IPS-18c (cell line): ENCODE measurements around the gene GLRA3.
"Not testable (repeated sequence)": the region's sequence is repeated elsewhere in the genome, so short reads cannot be mapped to it uniquely, and the experiment has no call there.

Source experiments
- H3K4me3 ChIP-seq: 2 replicates; pipeline ENCODE4 v1.7.0; 2013; ENCODE audit warnings: low read depth, mild to moderate bottlenecking, low read length, moderate library complexity; ENCODE audit not compliant: insufficient read depth
- H3K9me3 ChIP-seq: one replicate; pipeline ENCODE4 v1.6.1; 2013; ENCODE audit warnings: mild to moderate bottlenecking, low read length, moderate library complexity; ENCODE audit not compliant: control insufficient read depth, insufficient read depth

The GLRA3 gene

GRCh38 chr4:174640146-174640545 lies 188.9 kb downstream of the GLRA3 start:
- H3K9me3 ChIP-seq: no peaks in the 10 kb centered on the region
- H3K4me3 ChIP-seq: no peak overlapping the region

DNA sequence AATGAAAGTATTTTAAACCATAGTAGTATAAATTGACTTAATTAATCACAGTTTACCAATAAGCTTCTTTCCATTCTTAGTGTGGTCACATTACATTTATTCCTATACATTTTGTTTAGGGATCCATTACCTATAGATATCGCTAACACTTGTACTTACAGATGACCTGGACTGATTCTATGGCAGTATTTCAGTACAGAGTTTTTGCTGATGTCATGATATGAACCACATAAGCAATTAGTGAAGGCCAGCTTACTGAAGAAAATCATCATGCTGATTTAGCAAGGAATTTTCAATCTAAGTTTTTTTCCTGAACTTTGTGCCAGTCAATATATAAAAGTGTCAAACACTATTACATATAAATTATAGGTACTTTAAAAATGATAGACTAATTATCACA lies 193.3 kb downstream of the GLRA3 start:
- no peak overlapping the region for H3K4me3 ChIP-seq

GRCh38 chr4:174633399-174633798 lies 195.6 kb downstream of the GLRA3 start:
- H3K4me3 ChIP-seq: no peak overlapping the region
- H3K9me3 ChIP-seq: no peaks in the 10 kb centered on the region

More for the DNA sequence above, 193.3 kb downstream of the GLRA3 start:
- no peaks in the 10 kb centered on the region for H3K9me3 ChIP-seq

DNA sequence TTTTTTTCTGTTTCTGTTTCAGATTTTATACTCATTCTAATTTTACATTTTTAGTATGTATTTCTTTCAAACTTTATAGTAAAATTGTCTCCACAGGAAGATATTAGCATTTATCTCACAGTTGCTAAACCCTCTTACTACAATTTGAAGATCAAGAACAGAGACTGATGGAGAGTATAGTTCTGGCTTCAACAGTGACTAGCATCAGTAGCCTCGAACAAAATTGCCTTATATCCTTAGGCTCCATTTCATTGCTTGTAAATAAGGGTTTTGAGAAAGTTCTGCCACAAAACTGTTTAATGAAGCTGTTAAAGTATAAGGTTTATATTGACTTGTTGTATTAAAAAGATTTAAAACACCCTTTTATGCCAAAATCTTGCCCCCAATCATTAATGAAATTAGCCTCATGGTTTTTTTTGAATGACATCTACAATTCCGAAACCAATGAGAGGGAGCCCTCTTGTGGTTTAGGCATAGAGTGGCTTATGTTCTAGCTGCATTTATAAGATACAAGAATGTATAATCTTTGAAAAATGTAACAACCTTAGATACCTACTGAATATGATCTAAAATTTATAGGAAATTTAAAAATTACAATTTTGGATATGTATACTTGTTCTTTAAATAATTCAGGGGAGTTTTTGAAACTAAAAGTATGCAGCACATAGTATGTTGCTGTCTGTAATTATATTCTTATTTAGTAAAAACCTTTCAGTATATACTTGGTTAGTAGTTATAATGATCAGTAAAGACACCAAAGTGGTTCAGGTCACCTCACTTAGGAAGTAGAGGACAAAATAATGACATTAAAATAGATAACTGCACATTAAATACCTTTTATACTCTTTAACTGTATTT lies 196.9 kb downstream of the GLRA3 start:
- H3K9me3 ChIP-seq: no peaks in the 10 kb centered on the region
- no peak overlapping the region for H3K4me3 ChIP-seq

- H3K9me3 ChIP-seq, H3K4me3 ChIP-seq: not testable (repeated sequence)
Measured at GRCh38 chr4:174629907-174630450, 199.1 kb downstream of the GLRA3 start.

GRCh38 chr4:174629265-174629664 lies 199.8 kb downstream of the GLRA3 start:
- Histone ChIP-seq H3K9me3 (no peaks in the 10 kb centered on the region), H3K4me3 (no peak overlapping the region)

DNA sequence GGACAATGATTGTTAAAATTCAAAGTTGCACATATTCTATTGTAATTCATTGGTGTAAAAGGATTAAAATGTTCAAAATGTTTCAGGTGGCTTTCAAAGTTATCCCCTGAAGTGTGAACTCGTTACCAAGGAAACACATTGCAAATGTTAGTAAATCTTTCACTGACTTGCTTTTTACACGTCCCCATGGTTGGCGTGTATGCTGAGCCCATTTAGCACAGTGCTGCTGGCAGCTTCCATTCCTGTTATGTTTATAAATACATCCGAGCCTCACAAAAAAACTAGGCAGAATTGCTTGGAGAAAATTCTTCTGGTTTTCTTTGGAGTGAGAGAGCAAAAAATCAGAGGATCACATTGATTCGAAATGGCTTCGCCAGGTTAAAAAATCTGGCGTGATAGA lies 200.9 kb downstream of the GLRA3 start:
- no peaks in the 10 kb centered on the region for H3K9me3 ChIP-seq

GRCh38 chr4:174627473-174627872 lies 201.6 kb downstream of the GLRA3 start:
- H3K4me3 ChIP-seq: no peak overlapping the region
- no peaks in the 10 kb centered on the region for H3K9me3 ChIP-seq

More for the DNA sequence above, 200.9 kb downstream of the GLRA3 start:
- H3K4me3 ChIP-seq: no peak overlapping the region

GRCh38 chr4:174626342-174627008 lies 202.6 kb downstream of the GLRA3 start:
- no peak overlapping the region for H3K4me3 ChIP-seq
- H3K9me3 ChIP-seq: no peaks in the 10 kb centered on the region

GRCh38 chr4:174616661-174617060 lies 212.4 kb downstream of the GLRA3 start:
- H3K9me3 ChIP-seq: no peaks in the 10 kb centered on the region
- H3K4me3 ChIP-seq: no peak overlapping the region

DNA sequence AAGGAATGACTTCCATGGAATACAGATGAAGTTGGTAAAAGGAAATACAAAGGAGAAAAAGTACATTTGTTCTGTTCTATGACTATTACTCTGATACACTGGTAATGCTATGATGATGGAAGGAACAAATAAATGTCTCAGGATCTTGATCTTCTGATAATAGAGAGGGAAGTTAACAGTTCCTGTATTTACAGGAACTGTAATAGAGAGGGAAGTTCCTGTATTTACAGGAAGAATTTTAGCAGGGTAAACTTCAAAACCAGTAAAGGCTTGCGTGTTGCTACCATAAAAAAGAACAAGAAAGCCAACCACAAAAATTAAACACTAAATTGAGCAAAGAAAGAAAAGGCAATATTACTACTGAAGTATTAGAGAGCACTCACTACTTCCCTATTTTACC lies 215.1 kb downstream of the GLRA3 start:
- Histone ChIP-seq H3K9me3 (no peaks in the 10 kb centered on the region), H3K4me3 (no peak overlapping the region)

DNA sequence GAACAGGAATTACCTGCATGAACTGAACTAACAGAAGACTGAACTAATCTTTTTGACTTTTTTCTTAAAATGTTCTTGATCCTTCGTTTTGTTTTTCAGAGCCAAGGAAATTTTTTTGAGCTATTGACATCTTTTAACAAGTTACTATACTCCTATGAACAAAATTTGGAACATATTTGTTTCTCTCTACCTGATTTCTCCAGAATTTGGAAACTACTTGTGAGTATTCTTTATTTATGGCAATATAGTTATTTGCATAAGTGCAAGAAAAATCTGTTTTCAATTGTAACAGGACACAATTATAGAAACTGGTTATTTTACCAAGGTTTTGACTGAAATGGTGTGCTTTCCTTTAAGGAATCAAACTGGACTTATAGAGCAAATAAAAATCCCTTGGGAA lies 217.3 kb downstream of the GLRA3 start:
- Histone ChIP-seq H3K4me3 (no peak overlapping the region), H3K9me3 (no peaks in the 10 kb centered on the region)

DNA sequence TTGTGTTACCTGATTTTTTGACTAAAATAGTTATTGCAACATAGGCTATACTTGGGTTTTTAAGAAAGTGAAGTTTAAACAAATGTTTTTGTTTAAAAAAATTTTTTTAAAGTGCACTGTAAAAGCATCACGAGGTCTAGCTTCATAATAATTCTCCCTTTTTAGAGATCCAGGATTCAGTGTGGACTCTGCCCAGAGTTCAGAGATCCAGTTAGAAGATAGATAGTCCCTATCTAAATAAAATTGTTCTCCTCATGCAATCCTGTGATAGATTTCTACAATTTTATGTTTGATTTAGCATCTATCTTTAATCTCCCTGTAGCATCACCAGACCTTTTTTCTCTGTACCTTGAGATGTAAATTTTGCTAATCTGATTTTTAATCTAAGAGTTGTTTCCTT lies 221.3 kb downstream of the GLRA3 start:
- H3K4me3 ChIP-seq: no peak overlapping the region
- no peaks in the 10 kb centered on the region for H3K9me3 ChIP-seq

DNA sequence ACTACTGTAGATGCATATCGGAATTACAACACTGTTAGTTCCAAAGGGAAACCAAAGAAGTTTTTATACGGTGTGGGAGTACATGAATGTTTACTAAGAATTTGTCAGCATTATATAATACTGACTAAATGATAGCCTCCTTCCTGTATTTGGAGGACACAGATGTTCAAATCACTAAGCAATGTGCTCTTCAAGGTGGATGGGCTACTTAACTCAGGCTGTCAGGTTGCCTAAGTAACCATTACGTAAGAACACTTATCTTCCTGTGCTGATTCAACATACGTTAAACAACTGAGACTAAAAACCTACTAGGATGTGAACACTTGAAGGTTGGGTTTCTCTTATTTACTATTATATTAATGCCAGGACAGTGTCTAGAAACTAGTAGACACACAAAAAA lies 224.8 kb downstream of the GLRA3 start:
- H3K4me3 ChIP-seq: no peak overlapping the region
- H3K9me3 ChIP-seq: no peaks in the 10 kb centered on the region

DNA sequence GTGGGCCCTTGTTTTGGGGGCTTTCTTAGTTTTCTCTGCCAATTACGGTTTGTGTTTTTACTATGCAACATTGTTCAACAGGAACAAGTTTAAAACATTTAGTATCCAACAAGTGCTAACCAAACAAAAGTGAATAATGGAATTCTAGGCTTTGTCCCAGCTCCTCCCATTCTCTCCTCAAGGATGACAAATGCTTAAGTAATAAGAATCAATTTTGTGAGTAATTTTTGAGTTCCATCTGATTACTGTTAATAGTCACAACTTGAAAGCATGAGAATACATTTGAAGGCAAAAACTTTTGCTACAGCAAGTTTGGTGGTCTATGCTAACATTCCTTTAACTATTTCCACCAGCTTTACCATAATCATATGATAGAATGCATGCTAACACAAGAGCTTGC lies 228.7 kb downstream of the GLRA3 start:
- Histone ChIP-seq H3K9me3 (no peaks in the 10 kb centered on the region), H3K4me3 (no peak overlapping the region)

DNA sequence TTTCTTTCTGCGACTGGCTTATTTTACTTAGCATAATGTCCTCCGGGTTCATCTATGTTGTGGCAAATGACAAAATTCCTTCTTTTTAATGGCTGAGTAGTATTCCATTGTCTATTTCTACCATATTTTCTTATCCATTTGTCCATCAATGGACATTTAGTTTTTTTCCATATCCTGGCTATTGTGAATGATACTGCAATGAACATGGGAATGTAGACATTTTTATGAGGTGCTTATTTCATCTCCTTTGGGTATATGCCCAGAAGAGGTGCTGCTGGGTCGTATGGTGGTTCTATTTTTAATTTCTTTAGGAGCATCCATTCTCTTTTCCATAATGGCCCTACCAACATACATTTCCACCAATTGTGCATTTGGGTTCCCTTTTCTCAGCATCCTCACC lies 230.2 kb downstream of the GLRA3 start:
- no peak overlapping the region for H3K4me3 ChIP-seq

GRCh38 chr4:174596513-174596912 lies 232.5 kb downstream of the GLRA3 start:
- H3K4me3 ChIP-seq: no peak overlapping the region
- H3K9me3 ChIP-seq: no peaks in the 10 kb centered on the region

More for the DNA sequence above, 230.2 kb downstream of the GLRA3 start:
- H3K9me3 ChIP-seq: no peaks in the 10 kb centered on the region
